Measurements from ENCODE around the gene FAF1.

DNA sequence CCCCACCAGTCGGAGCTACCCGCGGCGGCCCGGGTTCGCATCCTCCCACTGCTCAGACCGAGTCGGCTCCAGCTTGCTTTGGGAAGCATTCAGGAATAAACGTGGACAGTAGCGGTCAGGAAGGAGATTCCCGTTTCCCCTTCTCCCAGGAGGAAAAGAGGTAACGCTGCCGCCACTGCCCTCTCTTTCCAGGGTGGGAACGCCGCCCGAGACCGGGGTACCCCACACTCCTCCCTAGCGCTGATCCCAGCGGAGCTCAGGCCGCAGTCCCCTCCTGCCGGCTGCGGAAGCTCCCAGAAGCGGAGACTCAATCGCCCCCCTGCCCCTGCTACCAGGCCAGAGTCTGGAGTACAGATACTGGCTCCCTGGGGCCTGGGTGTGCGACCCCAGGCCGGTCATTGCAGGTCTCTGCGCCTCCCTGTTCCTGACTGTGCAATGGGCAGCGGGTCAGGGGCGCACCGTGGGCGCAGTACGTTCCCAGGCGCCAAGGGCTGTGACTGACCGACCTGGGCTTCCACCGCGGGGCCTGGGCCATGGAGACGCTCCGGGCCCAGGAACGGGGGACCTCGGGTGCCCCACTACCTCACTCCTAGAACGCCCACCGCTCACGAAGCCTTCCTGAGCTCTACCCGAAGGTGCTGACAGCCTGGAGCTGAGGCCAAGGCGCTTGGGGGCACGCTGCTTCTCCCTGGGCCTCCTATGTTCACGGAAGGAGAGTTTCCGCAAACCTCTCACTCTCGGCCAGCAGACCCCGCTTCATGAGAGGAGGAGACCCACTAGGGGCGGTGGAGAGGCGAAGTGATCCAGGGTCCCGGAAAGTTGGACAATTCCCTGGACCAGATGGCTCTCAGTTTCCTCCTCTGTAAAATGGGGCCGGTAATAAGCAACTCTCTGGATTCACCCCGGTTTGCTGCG lies 544.6 kb downstream of the FAF1 start:
- TF ChIP-seq ELF1 (IDR thresholded peaks at IDR 0.05; ENCODE audit: borderline replicate concordance, low read depth), result no peak
- no peak for TF ChIP-seq FOSL1 (IDR thresholded peaks at IDR 0.05; ENCODE audit: low read depth)
- TF ChIP-seq, protein P1, sequence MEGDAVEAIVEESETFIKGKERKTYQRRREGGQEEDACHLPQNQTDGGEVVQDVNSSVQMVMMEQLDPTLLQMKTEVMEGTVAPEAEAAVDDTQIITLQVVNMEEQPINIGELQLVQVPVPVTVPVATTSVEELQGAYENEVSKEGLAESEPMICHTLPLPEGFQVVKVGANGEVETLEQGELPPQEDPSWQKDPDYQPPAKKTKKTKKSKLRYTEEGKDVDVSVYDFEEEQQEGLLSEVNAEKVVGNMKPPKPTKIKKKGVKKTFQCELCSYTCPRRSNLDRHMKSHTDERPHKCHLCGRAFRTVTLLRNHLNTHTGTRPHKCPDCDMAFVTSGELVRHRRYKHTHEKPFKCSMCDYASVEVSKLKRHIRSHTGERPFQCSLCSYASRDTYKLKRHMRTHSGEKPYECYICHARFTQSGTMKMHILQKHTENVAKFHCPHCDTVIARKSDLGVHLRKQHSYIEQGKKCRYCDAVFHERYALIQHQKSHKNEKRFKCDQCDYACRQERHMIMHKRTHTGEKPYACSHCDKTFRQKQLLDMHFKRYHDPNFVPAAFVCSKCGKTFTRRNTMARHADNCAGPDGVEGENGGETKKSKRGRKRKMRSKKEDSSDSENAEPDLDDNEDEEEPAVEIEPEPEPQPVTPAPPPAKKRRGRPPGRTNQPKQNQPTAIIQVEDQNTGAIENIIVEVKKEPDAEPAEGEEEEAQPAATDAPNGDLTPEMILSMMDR (IDR thresholded peaks at IDR 0.05 in 2 of 3, conservative IDR thresholded peaks at IDR 0.05 in 1 of 3; ENCODE audit: borderline replicate concordance in 1 of 3, insufficient read depth in 1 of 3, low read depth in 2 of 3, low read length in 2 of 3), result no peak
